Adrenal gland (tissue), 5 donors: ENCODE results near the gene PXYLP1.

Experiments used
- POLR2A ChIP-seq, 2 donors: fragments of 450-650 bp; IDR thresholded peaks; one replicate each; pipeline ENCODE4 v1.6.1; 2017; ENCODE audit warnings: antibody characterized with exemption in 2 of 2, mild to moderate bottlenecking in 2 of 2, moderate library complexity in 1 of 2
- TF ChIP-seq, protein P1 (sequence below), 6 experiments: fragments of 450-650 bp in 4 of 6; fragments of 200-600 bp in 2 of 6; sonication (generic) in 1 of 6; IDR thresholded peaks; 1 replicate in 5 of 6; 2 replicates in 1 of 6; pipeline versions ENCODE4 v1.5.1 to v1.8.0; 2016 to 2021; ENCODE audit warnings: antibody characterized with exemption in 6 of 6, mild to moderate bottlenecking in 2 of 6, moderate library complexity in 1 of 6
- donor health status: DM: no; HTN: no; CAD: no.

DNA sequence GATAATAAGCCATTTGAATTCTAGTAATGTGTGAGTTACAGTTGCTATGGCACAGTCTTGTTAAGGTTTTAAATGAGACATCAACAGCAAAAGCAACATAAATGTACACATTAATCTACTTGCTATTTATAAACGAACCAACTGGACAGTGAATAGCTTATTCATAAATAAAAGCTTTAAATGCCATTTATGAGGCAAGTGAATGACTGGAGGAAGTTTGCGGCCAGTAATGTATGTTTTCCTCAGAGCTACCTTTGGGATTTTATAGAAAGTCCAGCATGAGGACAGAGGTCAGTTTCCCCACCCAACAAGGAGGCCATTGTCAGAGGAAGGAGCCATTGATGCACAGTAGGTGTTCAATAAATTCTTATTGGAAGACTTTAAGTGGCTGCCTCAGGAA lies 48.0 kb upstream of the PXYLP1 start:
- no peak for TF ChIP-seq POLR2A (IDR thresholded peaks at IDR 0.05)
- TF ChIP-seq, protein P1, sequence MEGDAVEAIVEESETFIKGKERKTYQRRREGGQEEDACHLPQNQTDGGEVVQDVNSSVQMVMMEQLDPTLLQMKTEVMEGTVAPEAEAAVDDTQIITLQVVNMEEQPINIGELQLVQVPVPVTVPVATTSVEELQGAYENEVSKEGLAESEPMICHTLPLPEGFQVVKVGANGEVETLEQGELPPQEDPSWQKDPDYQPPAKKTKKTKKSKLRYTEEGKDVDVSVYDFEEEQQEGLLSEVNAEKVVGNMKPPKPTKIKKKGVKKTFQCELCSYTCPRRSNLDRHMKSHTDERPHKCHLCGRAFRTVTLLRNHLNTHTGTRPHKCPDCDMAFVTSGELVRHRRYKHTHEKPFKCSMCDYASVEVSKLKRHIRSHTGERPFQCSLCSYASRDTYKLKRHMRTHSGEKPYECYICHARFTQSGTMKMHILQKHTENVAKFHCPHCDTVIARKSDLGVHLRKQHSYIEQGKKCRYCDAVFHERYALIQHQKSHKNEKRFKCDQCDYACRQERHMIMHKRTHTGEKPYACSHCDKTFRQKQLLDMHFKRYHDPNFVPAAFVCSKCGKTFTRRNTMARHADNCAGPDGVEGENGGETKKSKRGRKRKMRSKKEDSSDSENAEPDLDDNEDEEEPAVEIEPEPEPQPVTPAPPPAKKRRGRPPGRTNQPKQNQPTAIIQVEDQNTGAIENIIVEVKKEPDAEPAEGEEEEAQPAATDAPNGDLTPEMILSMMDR (IDR thresholded peaks at IDR 0.05): no peak
